ENCODE data around the gene CNKSR2. TPM values are rescaled to one million over a fixed set of nuclear protein-coding genes. Genes with fewer than 3 reads are reported as not detected.

CNKSR2 gene
- total RNA-seq, 1 donor from 2014 or later: 1.7 TPM

DNA sequence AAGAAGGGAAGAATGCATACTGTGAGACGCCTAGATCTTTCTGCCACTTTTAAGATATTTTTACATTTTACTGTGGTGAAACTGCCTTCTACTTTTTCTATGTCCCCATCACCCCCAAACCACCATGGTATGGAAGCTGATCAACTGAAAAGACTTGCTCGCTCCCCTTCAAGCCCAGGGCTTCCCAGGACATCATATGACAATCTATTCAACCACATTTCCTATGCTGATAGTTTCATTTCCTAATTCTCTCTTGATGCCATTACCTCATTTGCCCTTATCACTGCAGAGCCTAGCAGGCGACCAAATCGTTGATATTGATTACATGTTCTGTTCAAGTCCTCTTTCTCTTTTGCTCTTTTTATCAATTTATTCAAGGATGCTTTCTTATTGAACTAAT, 324.1 kb downstream of the CNKSR2 start:
- peaks cover 15% of the 10 kb centered on the region for H3K4me1 Mint-ChIP-seq (ENCODE audit: low read depth)
- DNase-seq (ENCODE audit: low spot score): no peak

DNA sequence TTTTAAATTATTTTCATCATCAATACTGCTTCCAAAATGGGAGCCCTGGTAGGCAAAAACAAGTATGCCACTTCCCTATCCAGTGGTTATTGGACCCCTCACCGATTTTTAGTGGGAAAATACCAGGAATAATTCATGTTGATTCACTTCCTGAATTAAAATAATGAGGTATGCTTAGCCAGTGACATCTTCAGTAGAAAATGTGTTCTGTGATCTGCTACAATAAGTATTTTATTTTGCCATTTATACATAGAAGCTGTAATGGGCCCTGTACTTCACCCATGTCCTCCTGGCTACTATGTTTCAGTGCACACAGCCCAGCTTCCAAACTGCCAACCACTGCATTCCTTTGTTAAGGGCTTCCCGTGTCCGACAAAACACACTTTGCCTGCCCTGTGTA, 324.9 kb downstream of the CNKSR2 start:
- H3K36me3 Mint-ChIP-seq (ENCODE audit: low read depth): no peaks in the 10 kb centered on the region
- DNase-seq (ENCODE audit: low spot score): no peak

More for the DNA sequence above, 324.1 kb downstream of the CNKSR2 start:
- H3K27ac Mint-ChIP-seq (ENCODE audit: unreplicated experiment): no peak overlapping the region
- TF ChIP-seq, protein P1, sequence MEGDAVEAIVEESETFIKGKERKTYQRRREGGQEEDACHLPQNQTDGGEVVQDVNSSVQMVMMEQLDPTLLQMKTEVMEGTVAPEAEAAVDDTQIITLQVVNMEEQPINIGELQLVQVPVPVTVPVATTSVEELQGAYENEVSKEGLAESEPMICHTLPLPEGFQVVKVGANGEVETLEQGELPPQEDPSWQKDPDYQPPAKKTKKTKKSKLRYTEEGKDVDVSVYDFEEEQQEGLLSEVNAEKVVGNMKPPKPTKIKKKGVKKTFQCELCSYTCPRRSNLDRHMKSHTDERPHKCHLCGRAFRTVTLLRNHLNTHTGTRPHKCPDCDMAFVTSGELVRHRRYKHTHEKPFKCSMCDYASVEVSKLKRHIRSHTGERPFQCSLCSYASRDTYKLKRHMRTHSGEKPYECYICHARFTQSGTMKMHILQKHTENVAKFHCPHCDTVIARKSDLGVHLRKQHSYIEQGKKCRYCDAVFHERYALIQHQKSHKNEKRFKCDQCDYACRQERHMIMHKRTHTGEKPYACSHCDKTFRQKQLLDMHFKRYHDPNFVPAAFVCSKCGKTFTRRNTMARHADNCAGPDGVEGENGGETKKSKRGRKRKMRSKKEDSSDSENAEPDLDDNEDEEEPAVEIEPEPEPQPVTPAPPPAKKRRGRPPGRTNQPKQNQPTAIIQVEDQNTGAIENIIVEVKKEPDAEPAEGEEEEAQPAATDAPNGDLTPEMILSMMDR (IDR thresholded peaks at IDR 0.05): no peak
- no peak overlapping the region for H3K4me3 Mint-ChIP-seq (ENCODE audit: unreplicated experiment)
- H3K9me3 Mint-ChIP-seq (ENCODE audit: low read depth): no peaks in the 10 kb centered on the region
- no peaks in the 10 kb centered on the region for H3K36me3 Mint-ChIP-seq (ENCODE audit: low read depth)
- no peaks in the 10 kb centered on the region for H3K27me3 Mint-ChIP-seq (ENCODE audit: low read depth)

DNA sequence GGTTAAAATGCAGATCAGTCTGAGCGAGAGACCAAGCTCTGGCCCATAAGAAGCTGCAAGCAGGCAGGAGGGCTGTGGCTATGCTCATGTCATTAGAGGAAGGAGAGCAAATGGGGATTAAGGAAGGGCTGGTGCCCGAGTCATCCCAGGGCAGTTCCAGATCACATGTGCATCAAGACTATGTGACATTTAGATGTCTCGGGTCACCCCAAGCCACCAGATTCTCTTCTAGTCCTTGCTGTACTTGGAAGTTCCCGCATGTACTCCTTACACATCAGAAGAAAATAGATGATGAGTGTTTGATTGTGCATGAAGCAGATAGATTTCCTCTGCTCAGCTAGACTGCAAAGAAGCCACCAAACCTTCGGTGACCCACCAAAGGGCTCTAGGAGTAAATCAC, 326.1 kb downstream of the CNKSR2 start:
- Mint-ChIP-seq H3K27me3 (ENCODE audit: low read depth) (no peaks in the 10 kb centered on the region), H3K4me3 (ENCODE audit: unreplicated experiment) (no peak overlapping the region), H3K27ac (ENCODE audit: unreplicated experiment) (no peak overlapping the region), H3K36me3 (ENCODE audit: low read depth) (no peaks in the 10 kb centered on the region), H3K4me1 (ENCODE audit: low read depth) (peaks cover 15% of the 10 kb centered on the region), H3K9me3 (ENCODE audit: low read depth) (no peaks in the 10 kb centered on the region)
- TF ChIP-seq, protein P1 (IDR thresholded peaks at IDR 0.05): no peak
- no peak for DNase-seq (ENCODE audit: low spot score)

More for the DNA sequence above, 324.9 kb downstream of the CNKSR2 start:
- Mint-ChIP-seq H3K4me3 (ENCODE audit: unreplicated experiment) (no peak overlapping the region), H3K27ac (ENCODE audit: unreplicated experiment) (no peak overlapping the region), H3K9me3 (ENCODE audit: low read depth) (no peaks in the 10 kb centered on the region), H3K4me1 (ENCODE audit: low read depth) (peaks cover 15% of the 10 kb centered on the region), H3K27me3 (ENCODE audit: low read depth) (no peaks in the 10 kb centered on the region)
- TF ChIP-seq, protein P1 (IDR thresholded peaks at IDR 0.05): no peak

DNA sequence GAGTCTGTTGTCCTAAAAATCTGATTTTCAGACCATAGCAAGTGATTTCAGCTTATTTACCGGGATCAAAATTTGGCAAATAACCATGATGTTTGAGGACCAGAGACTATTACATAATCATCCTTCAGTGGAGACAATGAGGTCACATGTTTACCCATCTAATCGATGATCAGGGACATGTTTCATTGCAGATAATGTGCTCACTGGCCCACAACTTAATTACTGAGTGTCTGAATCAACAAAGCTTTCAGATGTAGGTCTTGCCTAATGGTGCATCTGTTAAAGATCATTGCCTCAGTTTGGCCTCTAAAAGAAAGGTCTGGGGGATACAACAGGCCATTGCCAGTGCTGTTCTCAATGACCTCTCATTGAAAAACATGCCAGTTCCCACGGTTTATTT, 326.7 kb downstream of the CNKSR2 start:
- H3K36me3 Mint-ChIP-seq (ENCODE audit: low read depth): no peaks in the 10 kb centered on the region
- no peak overlapping the region for H3K4me3 Mint-ChIP-seq (ENCODE audit: unreplicated experiment)
- no peaks in the 10 kb centered on the region for H3K9me3 Mint-ChIP-seq (ENCODE audit: low read depth)
- H3K4me1 Mint-ChIP-seq (ENCODE audit: low read depth): peaks cover 15% of the 10 kb centered on the region
- TF ChIP-seq, protein P1 (IDR thresholded peaks at IDR 0.05): no peak
- no peaks in the 10 kb centered on the region for H3K27me3 Mint-ChIP-seq (ENCODE audit: low read depth)
- DNase-seq (ENCODE audit: low spot score): no peak
- H3K27ac Mint-ChIP-seq (ENCODE audit: unreplicated experiment): no peak overlapping the region

DNA sequence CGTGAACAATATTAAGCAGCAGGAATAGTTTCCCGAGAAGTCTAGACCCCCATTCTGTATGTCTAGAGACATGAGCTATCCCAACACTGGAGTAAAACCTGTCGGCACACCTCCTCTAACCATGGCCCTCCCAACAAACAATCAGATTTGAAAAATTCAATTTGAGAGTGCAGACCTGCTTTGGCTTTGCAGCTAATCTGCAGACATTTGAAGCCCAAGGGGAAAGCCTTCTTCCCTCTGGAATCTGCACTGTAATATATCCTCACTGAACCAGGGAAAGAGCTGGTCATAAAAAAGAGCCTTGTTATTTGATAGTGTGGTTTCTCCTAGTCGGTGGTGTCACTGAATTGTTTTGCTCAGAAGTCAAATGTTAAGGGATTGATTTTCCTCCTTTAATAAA, 328.5 kb downstream of the CNKSR2 start:
- Mint-ChIP-seq H3K27me3 (ENCODE audit: low read depth) (no peaks in the 10 kb centered on the region), H3K4me1 (ENCODE audit: low read depth) (peaks cover 15% of the 10 kb centered on the region), H3K9me3 (ENCODE audit: low read depth) (peaks cover 9% of the 10 kb centered on the region), H3K27ac (ENCODE audit: unreplicated experiment) (no peak overlapping the region), H3K36me3 (ENCODE audit: low read depth) (no peaks in the 10 kb centered on the region), H3K4me3 (ENCODE audit: unreplicated experiment) (no peak overlapping the region)
- TF ChIP-seq, protein P1 (IDR thresholded peaks at IDR 0.05): no peak
- DNase-seq (ENCODE audit: low spot score): no peak

Data from chondrocyte (in vitro differentiated cells).